ENCODE results near the gene ECEL1.

ECEL1 gene

DNA sequence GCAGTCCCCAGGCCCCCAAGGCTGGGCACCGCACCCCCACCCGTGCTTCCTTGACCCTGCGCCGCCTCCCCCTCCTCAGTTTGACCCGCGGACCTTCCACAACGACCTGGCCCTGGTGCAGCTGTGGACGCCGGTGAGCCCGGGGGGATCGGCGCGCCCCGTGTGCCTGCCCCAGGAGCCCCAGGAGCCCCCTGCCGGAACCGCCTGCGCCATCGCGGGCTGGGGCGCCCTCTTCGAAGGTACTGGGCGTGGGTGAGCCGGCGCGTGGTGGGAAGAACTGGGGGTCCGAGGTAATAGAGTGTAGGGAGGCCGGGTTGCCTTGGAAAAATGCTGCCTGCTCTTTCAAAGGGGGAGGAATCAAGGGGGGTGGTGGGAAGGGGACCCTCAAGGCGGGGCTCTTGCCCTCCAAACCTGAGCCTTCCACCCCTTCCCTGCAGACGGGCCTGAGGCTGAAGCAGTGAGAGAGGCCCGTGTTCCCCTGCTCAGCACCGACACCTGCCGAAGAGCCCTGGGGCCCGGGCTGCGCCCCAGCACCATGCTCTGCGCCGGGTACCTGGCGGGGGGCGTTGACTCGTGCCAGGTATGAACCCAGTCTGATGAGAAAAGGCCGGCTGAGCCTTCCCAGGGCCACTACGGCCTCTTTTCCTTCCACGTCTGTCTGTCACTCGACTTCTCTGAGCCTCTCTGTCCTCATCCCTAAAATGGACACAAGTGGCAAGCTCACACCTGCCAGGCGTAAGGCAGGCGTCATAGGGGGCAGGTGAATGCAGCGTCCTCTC, 35.2 kb upstream of the ECEL1 start:
- DNase-seq (ENCODE audit: low spot score), result no peak

DNA sequence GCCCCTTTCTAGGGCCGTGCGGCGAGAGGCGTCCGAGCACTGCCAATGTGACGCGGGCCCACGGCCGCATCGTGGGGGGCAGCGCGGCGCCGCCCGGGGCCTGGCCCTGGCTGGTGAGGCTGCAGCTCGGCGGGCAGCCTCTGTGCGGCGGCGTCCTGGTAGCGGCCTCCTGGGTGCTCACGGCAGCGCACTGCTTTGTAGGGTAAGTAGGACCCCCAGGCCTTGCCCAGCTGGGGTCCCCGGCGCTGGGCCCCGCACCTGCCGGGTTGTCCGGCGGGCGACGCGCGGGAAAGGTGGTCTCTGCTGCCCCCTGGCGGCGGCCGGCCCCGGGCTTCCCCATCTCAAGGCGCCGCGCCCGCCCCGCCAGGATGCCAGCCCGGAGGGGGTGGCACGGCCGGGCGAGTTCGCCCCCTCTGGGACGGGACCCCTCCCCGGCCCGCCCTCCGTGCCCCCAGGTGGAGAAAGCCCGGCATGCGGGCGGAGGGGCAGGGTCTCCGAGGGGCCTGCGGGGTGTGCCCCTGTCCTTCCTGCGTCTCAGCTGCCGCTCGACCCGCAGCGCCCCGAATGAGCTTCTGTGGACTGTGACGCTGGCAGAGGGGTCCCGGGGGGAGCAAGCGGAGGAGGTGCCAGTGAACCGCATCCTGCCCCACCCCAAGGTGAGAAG, 34.5 kb upstream of the ECEL1 start:
- DNase-seq (ENCODE audit: low spot score), result peak; percentile 55

DNA sequence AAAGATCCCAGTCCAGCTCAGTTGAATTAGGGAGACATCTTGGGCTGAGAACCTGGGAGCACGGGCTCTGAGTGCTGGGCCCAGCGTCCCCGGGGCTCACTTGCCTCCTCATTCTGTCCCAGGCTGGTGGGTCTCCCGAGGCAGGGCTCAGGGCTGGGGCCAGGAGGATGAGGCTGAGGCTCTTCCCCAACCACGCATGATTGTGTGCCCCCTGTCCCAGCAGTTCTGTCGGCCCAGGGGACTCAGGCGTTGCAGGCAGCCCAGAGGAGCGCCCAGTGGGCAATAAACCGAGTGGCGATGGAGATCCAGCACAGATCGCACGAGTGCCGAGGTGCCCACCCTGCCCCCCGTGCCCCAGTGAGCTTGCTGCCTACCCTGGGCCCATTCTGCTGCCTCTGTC, 33.5 kb upstream of the ECEL1 start:
- no peak for DNase-seq (ENCODE audit: low spot score)

DNA sequence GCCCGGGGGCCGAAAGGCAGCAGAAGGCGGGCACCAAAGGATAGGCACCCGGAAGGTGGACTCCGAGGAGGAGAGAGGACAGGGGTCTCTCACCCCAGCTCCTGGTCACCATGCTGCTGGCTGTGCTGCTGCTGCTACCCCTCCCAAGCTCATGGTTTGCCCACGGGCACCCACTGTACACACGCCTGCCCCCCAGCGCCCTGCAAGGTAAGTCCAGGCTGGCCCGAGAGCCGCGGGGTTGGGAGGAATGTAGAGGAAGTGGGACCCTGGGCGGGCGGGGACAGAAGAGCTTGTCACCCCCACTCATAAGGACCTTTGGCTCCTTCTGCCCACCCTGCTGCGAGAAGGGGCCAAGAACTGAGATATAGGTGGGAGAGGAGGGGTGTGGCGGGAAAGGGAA, 32.9 kb upstream of the ECEL1 start:
- no peak for DNase-seq (ENCODE audit: low spot score)

DNA sequence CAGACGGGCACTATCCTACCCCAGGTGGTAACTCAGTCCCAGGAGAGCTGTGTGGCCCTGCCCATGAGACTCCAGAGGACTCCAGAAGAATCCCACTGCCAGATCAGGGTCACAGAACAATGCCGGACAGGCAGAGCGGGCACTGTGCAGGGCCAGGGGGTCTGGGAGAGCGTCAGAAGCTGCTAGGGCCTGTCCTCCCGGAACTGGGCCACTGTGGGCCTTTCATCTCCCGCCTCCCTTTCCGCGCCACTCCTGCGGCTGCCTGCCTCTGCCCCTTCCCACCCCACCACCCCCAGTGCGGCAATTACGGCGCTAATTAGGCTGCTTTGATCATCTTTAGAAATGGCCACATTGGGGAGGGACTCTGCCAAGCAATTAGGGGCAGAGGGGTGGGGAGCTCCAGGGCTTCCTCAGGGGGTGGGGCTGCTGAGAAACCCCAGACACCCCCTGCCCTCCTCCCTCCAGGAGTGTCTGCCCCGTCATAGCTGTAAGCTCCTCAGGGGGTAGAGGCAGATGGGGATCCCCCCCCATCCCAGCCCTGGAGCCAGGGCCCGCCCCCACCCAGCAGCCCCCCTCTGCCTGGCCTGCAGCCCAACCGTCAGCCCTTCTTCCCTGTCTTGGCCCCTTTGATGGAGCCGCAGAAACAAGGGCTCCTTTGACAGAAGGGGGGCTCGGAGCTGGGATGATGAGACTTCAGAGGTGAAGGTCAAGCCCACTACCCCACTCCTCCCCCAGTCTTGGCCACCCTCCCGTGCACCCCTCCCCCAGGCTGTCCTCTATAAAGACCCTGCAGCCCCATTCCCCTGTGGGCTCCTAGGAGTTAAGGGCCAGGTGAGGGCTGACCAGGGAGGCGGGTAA, 32.2 kb upstream of the ECEL1 start, which contains the start of gene PRSS56:
TSS of gene PRSS56 (plus strand) at position 808 of the 858 bp plus-strand sequence. CDS start 211 bp downstream, outside the sequence.
- DNase-seq (ENCODE audit: low spot score), result no peak

DNA sequence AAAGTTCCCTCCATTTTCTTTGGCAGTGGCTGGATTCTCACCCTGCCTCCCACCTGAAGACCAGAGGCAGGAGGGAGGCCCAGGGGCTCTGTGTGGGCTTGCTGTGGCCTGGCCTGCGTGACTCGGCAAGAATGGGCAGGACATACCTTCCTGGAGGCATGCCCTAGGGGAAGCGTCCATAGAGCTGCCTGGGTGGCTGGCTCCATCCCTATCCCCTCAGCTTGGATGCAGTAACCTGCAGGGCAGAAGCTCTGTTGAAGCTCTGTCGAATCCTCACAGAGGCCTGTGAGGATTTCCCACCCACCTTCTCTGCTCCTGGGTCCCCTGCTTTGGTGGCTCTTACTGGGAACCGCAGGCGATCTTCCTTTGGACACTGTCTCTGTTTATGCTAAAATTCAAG, 31.2 kb upstream of the ECEL1 start:
- no peak for DNase-seq (ENCODE audit: low spot score)

DNA sequence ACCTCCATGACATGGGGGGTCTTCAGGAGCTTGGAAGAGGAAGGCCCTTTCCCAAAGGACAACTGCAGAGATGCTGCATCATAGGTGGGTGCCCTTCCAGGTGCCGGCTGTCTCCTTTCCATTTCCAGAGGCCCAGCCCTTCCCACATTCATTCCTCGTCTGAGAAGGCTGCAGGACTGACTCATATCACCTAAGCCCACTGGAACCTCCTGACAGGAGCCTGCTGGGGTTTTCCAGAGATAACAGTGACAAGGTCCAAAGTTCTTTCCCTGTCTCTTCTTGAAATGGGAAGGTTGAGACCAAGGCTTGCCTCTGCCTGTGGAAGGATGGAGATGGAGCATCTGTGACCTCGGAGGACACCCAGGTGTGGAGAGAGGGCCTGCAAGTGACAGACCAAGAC, 28.9 kb upstream of the ECEL1 start:
- DNase-seq (ENCODE audit: low spot score), result no peak

DNA sequence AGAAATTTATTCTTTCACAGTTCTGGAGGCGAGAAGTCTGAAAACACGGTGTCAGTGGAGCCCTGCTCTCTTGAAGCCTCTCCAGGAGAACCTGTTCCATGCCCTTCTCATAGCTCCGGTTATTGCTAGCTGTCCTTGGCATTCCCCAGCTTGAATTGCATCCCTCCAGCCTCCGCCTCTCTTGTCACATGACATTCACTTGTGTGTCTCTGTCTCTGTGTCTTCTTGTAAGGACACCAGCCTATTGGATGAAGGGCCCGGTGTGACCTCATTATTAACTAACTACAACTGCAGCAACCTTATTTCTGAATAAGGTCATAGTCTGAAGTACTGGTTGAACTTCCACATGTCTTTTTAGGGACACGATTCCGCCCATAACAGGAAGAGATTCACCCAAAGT, 28.0 kb upstream of the ECEL1 start:
- DNase-seq (ENCODE audit: low spot score), result no peak

DNA sequence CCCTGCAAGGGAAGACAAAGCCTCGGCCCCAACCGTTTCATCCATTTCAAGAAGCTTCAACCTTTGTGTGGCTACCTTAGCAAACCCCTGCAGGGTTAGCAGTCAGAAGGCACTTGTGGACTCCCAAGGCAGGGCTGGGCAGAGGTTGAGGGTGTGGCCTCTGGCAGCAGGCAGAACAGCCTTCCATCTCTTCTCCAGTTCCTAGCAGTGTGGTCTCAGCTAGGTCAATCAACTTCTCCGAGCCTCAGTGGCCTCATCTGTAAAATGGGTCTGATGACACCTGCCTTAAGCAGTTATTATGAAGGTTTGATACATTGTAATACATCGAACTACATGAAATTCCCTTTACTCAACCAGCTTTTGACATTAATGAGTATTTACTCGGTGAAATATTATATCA, 25.7 kb upstream of the ECEL1 start:
- no peak for DNase-seq (ENCODE audit: low spot score)

DNA sequence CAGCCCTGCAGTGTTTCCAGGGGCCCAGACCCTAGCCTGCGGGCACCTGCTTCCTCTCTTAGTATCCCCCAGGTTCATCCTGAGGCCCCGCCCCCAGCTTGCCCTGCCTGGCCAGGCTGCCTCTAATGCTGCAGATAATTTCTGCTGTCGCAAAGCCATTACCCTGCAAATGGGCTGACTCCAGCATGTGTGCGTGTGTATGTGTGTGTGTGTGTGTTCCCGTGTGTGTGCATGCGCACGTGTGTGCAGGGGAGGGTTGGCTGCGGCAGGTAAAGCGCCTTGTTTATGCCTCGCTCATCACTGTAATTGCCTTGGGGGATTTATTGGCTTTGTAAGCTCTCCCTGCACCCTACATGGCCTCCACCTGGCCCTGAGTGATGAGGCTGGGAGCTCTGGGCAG, 25.0 kb upstream of the ECEL1 start:
- no peak for DNase-seq (ENCODE audit: low spot score)

DNA sequence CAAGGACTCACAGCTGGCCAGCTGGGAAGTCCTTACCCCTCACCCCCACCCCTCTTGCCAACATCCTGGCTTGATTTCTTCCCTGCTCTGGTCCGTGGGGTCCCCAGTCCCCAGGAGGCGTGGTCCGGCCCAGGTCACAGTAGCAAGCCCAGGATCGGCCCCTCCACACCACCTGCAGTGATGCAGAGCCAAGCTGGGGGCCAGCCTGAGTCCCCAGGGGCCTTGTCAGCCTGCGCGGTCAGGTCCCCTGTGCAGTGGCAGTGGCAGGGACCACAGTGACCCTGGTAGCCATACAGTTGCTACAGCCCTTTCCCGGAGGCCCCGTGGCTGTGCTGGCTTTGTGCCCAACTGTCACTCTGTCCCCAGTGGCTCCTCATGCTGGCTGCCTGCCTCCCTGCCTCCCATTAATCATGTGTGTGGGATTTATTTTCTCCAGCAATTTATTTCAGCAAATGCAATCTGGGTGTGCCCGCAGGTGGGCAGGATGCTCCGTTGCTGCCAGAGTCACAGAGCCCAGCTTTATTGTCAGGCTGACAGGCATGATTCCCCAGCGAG, 23.8 kb upstream of the ECEL1 start:
- no peak for DNase-seq (ENCODE audit: low spot score)

DNA sequence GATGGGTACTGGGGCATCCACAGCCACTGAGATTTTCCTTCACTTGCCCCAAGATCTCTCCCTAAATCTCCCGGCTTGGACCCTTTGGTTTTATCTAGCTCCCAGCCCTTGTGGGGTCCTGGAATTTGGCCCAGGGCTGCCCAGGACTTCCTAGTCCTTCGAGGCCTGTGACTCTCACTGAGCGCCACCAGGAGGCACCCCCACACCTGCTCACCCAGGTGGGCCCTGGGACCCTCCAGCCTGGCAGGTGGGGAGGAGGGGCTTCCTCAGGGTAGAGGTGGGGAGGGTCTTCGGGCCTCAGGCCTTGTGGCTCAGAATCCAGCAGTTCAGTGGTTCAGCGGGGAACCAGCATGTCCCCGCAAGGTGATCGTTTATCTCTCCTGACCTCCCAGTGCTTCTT, 20.6 kb upstream of the ECEL1 start:
- no peak for DNase-seq (ENCODE audit: low spot score)

DNA sequence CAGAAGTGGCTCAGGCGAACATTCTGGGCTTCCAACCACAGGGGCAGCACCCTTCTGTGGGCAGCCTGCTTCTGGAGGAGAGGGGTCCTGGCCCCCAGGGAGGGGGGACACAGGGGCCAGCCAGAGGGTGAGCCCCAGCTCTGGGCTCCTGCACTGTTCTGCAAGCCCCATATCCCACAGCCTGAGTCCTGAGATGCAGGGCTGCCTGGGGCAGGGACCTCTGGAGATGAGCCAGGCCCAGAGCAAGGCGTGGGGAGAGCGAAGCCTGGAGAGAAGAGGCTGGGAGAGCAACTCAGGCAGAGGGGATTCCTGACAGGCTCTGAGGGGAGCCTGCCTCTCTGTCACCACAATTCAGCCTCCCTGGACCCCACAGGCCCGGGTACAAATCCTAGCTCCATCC, 19.1 kb upstream of the ECEL1 start:
- no peak for DNase-seq (ENCODE audit: low spot score)

DNA sequence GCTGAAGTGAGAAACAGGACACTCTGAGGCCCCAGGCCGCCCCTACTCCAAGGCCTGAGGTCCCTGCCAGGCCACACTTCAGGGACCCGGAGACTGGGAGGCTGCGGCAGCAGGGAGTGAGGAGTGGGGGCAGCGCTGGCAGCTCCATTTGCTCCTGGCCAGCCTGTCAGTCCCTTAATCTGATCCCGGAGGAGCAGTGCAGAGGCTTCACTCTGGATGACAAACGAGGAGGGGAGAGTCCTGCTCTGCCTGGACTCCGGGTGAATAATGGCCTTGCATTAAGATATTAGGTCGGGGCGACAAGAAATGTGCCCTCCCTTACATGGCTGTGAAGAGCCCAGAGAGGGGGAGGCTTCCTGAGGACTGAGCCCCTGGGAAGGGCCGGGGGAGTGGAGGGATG, 18.2 kb upstream of the ECEL1 start:
- no peak for DNase-seq (ENCODE audit: low spot score)

DNA sequence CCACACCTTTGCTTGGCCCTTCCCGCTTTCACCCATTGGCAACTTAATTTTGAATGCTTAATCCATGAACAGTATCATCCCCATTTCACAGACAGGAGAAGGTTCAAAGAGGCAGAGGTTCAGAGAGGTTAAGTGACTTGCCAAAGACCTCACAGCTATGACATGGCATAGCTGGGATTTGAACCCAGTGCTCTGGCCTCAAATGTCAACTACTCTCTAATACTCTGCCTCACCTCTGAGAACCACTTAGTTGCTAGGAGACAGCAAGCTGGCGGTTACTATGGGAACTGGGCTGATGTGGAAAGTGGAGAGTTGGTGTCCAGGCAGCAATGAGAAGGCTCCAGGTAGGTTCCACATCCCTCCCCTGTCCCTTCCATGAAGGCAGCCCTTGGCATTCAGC, 16.8 kb upstream of the ECEL1 start:
- no peak for DNase-seq (ENCODE audit: low spot score)

DNA sequence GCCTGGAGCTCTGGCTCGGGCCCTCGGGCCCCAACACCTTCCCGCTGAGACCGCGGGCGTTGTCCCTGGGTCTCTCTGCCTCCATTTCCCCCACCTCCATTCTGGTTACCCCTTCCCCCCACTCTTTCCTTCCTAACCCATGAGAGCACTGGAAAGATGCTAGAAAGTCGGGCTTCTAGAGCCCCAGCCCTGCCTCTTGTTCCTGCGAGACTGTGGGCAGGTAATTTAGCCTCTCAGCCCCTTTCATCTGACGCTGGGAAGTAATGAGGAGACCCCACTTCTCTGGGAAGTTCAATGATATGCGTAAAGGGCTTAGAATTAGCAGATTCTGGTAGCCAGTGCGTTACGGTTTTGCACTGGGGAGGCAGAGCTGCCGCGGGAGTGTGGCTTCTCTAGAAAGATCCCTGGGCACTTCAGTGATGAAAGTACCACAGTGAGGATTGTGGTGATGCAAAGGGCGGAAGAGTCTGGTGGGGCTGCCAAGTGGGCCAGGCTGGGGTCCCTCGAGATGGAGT, 16.2 kb upstream of the ECEL1 start:
- DNase-seq (ENCODE audit: low spot score), result no peak

DNA sequence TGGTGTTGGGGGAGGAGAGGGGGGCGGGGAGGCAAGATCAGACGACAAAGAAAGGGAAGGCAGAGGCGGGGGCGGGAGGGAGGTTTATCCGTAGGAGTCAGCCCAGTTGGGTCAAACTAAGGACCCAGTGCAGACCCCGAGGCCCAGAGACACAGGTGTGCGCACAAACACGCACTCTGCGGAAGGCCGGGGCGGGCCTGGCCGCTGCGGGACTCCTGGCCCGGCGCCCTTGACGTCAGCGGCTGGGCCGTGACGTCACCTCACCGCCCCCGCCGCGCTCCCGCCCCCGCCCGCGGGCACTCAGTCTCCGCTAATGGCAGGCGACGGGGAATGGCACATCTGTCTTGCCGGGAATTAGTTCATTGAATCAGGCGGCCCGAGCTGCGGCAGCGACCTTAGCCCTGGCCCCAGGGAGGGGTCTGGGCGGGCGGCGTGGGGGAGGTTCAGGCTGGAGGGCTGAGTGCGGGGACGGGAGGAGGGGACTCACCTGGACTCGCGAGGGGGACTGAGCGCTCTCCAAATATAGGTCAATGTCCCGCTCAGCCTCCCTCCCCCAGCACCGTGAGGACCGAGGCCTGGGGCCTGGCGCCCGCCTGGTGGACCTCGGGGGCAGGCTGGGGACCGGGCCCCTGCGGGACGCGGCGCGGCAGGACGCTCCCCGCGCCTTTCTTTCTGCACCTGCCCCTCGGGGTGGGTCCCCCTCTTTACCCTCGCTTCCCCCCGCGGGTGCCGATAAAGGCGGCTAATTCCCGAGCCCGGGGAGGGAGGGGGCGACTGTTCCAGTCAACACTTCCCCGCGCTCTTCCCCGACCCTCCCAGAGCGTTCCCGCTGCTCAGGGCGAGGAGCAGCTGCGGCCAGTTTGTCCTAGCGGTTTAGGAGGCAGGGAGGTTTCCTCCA, 15.5 kb upstream of the ECEL1 start:
- no peak for DNase-seq (ENCODE audit: low spot score)

DNA sequence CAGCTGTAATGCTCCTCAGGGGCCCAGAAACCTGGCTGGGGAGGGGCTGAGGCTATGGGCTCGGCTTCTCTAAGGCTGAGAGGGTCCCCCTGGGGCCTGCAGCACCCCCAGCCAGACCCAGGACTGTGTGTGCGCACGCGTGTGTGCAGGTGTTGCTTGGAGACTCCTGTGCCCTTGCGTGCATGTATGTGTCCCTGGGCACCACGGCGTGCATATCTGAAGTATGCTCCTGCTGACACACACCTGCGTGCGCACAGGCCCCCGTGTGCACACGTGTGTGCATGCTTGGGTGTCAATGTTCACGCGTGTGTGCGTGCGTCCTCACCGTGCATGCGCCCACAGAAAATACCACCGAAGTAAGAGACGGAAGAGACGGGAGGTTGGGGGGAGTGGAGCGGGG, 14.9 kb upstream of the ECEL1 start:
- peak; percentile 30 for DNase-seq (ENCODE audit: low spot score)

DNA sequence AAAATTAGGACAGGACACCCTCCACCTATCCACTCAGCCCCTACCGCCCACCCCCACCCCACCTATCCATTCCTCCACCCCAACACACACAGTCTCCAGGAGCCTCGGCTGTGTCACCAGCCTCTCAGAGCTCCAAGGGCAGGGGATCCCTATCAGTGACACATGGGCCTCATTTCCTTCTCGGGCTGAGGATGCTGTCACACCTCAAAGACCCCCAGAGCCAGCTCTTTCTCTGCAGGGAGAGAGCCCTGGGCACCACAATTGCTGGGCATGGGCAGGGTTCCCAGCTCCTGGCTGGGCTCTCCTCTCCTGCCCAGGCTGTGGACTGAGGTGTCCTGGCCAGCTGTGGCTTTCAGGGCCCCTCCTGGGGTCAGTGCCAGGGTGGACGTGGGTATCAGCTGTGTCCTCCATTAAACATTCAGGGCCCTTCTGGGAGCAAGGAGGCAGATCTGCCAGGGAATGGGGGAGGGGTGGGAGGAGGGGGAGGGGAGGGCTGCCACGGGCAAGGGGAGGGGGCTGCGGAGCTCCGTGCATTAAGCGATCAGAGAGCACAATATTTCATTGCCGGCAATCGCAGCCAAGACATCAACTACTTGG, 14.3 kb upstream of the ECEL1 start:
- DNase-seq (ENCODE audit: low spot score), result no peak

DNA sequence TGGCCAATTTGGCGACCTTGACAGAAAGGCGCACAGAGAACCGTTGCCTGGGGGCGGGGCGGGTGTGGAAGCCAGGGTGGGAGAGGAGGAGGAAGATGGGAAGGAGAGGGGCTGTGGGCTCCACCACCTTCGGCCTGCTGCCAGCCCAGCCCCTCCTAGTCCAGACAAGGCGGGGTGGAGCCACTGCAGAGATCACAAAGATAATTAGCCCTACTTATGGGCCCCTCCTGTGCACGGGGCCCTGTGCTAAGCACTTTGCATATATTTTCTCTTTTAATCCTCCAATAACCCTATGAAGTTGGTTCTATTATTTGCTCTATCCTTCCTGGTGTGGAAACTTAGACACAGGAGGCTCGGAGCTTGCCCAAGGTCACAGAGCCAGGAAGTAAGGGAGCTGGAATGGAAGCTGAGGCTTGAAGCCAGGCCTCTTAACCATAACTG, 13.7 kb upstream of the ECEL1 start:
- DNase-seq (ENCODE audit: low spot score), result no peak

DNA sequence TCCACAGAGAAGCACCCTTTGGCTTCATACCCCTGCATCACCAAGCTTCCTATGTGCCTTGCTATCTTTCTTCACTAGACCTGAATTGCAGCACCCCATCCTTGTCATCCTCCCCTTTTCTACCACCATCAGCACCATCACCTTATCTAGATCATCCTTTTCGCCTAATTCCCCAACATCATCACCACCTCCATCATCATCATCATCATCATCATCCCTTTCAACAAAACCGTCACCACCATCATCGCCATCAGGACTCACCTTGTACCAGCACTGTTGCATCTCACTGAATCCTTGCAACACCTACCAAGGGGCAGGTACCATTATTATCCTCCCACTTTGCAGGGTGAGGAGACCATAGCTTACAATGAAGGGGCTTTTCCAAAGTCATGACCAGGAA, 10.8 kb upstream of the ECEL1 start:
- DNase-seq (ENCODE audit: low spot score), result no peak
